ENCODE results near the gene LYG1. TPM values are rescaled to one million over a fixed set of nuclear protein-coding genes. Genes with fewer than 3 reads are reported as not detected.
"Not testable (repeated sequence)": the region's sequence is repeated elsewhere in the genome, so short reads cannot be mapped to it uniquely, and the experiment has no call there.

LYG1 gene
- total and polyA plus RNA-seq, 12 donors: 0.29 to 4.6 (median 0.59) TPM; not detected in 6

- DNase-seq: no peak
- Histone ChIP-seq H3K27me3 (no peaks in the 10 kb centered on the region), H3K36me3 (peaks cover 0 to 27% (median 6%) of the 10 kb centered on the region in 9 donors), H3K4me3 (no peak overlapping the region), H3K27ac (no peak overlapping the region), H3K4me1 (no peaks in the 10 kb centered on the region), H3K9me3 (peaks cover 0 to 18% (median 0%) of the 10 kb centered on the region in 11 donors)
- ATAC-seq: no peak
- TF ChIP-seq, protein P1, sequence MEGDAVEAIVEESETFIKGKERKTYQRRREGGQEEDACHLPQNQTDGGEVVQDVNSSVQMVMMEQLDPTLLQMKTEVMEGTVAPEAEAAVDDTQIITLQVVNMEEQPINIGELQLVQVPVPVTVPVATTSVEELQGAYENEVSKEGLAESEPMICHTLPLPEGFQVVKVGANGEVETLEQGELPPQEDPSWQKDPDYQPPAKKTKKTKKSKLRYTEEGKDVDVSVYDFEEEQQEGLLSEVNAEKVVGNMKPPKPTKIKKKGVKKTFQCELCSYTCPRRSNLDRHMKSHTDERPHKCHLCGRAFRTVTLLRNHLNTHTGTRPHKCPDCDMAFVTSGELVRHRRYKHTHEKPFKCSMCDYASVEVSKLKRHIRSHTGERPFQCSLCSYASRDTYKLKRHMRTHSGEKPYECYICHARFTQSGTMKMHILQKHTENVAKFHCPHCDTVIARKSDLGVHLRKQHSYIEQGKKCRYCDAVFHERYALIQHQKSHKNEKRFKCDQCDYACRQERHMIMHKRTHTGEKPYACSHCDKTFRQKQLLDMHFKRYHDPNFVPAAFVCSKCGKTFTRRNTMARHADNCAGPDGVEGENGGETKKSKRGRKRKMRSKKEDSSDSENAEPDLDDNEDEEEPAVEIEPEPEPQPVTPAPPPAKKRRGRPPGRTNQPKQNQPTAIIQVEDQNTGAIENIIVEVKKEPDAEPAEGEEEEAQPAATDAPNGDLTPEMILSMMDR (IDR thresholded peaks at IDR 0.05): no peak
- intact Hi-C loops (cut with DNase I): no loop called here
Observed at GRCh38 chr2:99279969-99280695, 20.9 kb downstream of the LYG1 start.

DNA sequence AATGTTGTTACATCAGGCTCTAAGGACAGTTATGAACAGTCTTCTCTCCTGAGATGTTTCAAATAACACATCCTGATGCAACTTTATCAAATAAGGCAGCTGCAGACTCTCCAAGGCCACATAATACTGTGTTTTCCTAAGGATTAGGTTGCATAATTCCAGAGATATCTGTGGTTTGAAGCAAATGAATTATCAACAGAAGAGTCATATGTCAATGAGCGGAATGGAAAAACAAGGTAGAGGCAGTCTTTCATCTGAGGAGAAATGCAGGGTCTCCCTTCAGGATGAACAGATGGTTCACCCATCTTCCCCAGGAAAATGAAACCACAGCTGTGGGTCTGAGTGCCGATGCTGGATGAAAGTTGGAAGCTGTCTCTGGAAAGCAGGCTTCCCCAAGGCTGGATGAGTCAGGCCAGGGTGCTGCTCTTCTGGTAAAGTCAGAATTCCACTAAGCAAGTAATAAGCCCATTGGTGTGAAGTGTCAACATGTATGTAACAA lies 22.2 kb downstream of the LYG1 start:
- intact Hi-C loops (cut with DNase I): no loop called here
- H3K4me3 ChIP-seq: no peak overlapping the region
- WGBS, 2 donors: 90 to 98% methylated on average over 2 of the region's 2 CpGs

GRCh38 chr2:99278195-99278765 lies 22.7 kb downstream of the LYG1 start:
- intact Hi-C loops (cut with DNase I): not testable (repeated sequence)
- WGBS, 2 donors: 90 to 91% methylated on average over 5 of the region's 5 CpGs
- H3K9me3 ChIP-seq: peaks cover 0 to 18% (median 0%) of the 10 kb centered on the region in 11 donors

More for the DNA sequence above, 22.2 kb downstream of the LYG1 start:
- Histone ChIP-seq H3K9me3 (peaks cover 0 to 18% (median 0%) of the 10 kb centered on the region in 11 donors), H3K27me3 (no peaks in the 10 kb centered on the region), H3K27ac (no peak overlapping the region), H3K4me1 (no peaks in the 10 kb centered on the region), H3K36me3 (peaks cover 0 to 18% (median 0%) of the 10 kb centered on the region in 9 donors)
- peak in 1 of 8 donors; percentile 68 for ATAC-seq
- DNase-seq: no peak
- TF ChIP-seq, protein P1 (IDR thresholded peaks at IDR 0.05): no peak

DNA sequence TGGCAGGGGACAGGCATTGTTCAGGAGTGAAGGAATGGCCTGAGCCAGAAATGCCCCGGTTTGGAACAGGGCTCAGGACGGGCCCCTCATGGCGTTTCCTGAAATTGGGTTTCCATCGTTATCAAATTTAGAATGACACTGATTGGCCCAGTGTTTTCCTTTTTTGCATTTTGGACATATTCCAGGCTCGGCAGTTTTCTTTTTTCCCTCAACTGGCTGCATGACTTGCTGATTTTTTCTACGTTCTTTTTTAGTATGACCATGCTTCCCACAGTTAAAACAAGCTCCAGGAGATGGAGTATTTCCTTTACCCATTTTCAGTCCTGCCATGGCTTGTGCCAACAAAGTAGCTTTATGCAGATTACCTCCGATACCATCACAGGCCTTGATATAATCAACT lies 25.1 kb downstream of the LYG1 start:
- H3K4me1 ChIP-seq: no peaks in the 10 kb centered on the region
- WGBS, 2 donors: 59 to 73% methylated on average over 7 of the region's 7 CpGs
- intact Hi-C loops (cut with DNase I): no loop called here
- H3K9me3 ChIP-seq: peaks cover 0 to 23% (median 5%) of the 10 kb centered on the region in 11 donors
- DNase-seq (no peak), ATAC-seq (no peak)
- H3K36me3 ChIP-seq: no peaks in the 10 kb centered on the region
- no peaks in the 10 kb centered on the region for H3K27me3 ChIP-seq
- H3K27ac ChIP-seq: no peak overlapping the region
- no peak overlapping the region for H3K4me3 ChIP-seq
- TF ChIP-seq, protein P1 (IDR thresholded peaks at IDR 0.05): no peak

More at GRCh38 chr2:99278195-99278765, 22.7 kb downstream of the LYG1 start:
- H3K4me1 ChIP-seq, ATAC-seq, H3K27me3 ChIP-seq, DNase-seq, H3K27ac ChIP-seq, H3K4me3 ChIP-seq: not testable (repeated sequence)
- H3K36me3 ChIP-seq: peaks cover 0 to 12% (median 0%) of the 10 kb centered on the region in 9 donors
